WTC11 (cell line): Measurements from ENCODE around the gene CNDP2. TPM values are rescaled to one million over a fixed set of nuclear protein-coding genes. Genes with fewer than 3 reads are reported as not detected.

ENCODE experiments used
- ATAC-seq: fragments of 200-7000 bp; cut with Tn5 transposase; 2 replicates; pipeline ENCODE4 v1.10.0; 2021; ENCODE audit warnings: mild to moderate bottlenecking, moderate library complexity
- CTCF ChIA-PET: fragments of 300-600 bp; sonication (Branson Sonifier 250); formaldehyde crosslinking; loops from one replicate; lab custom pipeline; 2021; ENCODE audit warnings: antibody characterized with exemption; lab: Charles Lee
- POLR2A ChIA-PET: fragments of 350-600 bp; sonication (Branson Sonifier 250); formaldehyde crosslinking; loops from one replicate; lab custom pipeline; 2021; ENCODE audit warnings: antibody characterized with exemption; lab: Charles Lee
- DNase-seq: peaks from one replicate; pipeline ENCODE4 v3.0.0; 2021; ENCODE audit warnings: low spot score
- H3K27ac Mint-ChIP-seq: 2 replicates; pipeline ENCODE4 v1.8.0; 2021; ENCODE audit warnings: mixed read lengths
- H3K27me3 Mint-ChIP-seq: 2 replicates; pipeline ENCODE4 v1.8.0; 2021; ENCODE audit warnings: low read depth, mild to moderate bottlenecking, moderate library complexity, mixed read lengths
- H3K36me3 Mint-ChIP-seq: 2 replicates; pipeline ENCODE4 v1.8.0; 2021; ENCODE audit warnings: mixed read lengths
- H3K4me1 Mint-ChIP-seq: 2 replicates; pipeline ENCODE4 v1.8.0; 2022; ENCODE audit warnings: mixed read lengths
- H3K4me3 Mint-ChIP-seq: 2 replicates; pipeline ENCODE4 v1.8.0; 2021; ENCODE audit warnings: mild to moderate bottlenecking, moderate library complexity, mixed read lengths
- H3K9me3 Mint-ChIP-seq: 2 replicates; pipeline ENCODE4 v1.8.0; 2021; ENCODE audit warnings: mixed read lengths
- ELF4 ChIP-seq: sonication (generic); formaldehyde crosslinking; IDR thresholded peaks from 2 replicates; pipeline ENCODE4 v1.8.1; 2022; ENCODE audit warnings: low read depth, mild to moderate bottlenecking, moderate library complexity, missing genetic modification reagents
- IRF2 ChIP-seq: sonication (generic); formaldehyde crosslinking; IDR thresholded peaks from 2 replicates; pipeline ENCODE4 v1.8.0; 2022; ENCODE audit warnings: low read depth, missing genetic modification reagents, borderline replicate concordance
- MYBL2 ChIP-seq: sonication (generic); formaldehyde crosslinking; IDR thresholded peaks from 2 replicates; pipeline ENCODE4 v1.8.1; 2023; ENCODE audit warnings: mild to moderate bottlenecking, moderate library complexity, missing genetic modification reagents
- NR1H2 ChIP-seq: sonication (generic); formaldehyde crosslinking; IDR thresholded peaks from 2 replicates; pipeline ENCODE4 v1.9.0; 2021; ENCODE audit warnings: mild to moderate bottlenecking, moderate library complexity, missing genetic modification reagents
- NR3C1 ChIP-seq: sonication (generic); formaldehyde crosslinking; conservative IDR thresholded peaks from 2 replicates; pipeline ENCODE4 v1.8.1; 2023; ENCODE audit warnings: low read depth, mild to moderate bottlenecking, missing genetic modification reagents
- SMAD3 ChIP-seq: sonication (generic); formaldehyde crosslinking; IDR thresholded peaks from 2 replicates; pipeline ENCODE4 v1.8.0; 2022; ENCODE audit warnings: missing genetic modification reagents, mild to moderate bottlenecking, borderline replicate concordance
- SMAD4 ChIP-seq: sonication (generic); formaldehyde crosslinking; IDR thresholded peaks from 2 replicates; pipeline ENCODE4 v1.8.0; 2022; ENCODE audit warnings: mild to moderate bottlenecking, missing genetic modification reagents
- SOX15 ChIP-seq: fragments of 250-450 bp; sonication (Bioruptor Pico); IDR thresholded peaks from 2 replicates; pipeline ENCODE4 v1.9.0; 2021; ENCODE audit warnings: mild to moderate bottlenecking
- TCF7 ChIP-seq: sonication (generic); formaldehyde crosslinking; IDR thresholded peaks from 2 replicates; pipeline ENCODE4 v1.8.0; 2022; ENCODE audit warnings: mild to moderate bottlenecking, low read depth, missing genetic modification reagents, moderate library complexity
- TEAD1 ChIP-seq: sonication (generic); formaldehyde crosslinking; IDR thresholded peaks from 2 replicates; pipeline ENCODE4 v1.8.0; 2022; ENCODE audit warnings: mild to moderate bottlenecking, missing genetic modification reagents
- TP53 ChIP-seq: sonication (generic); formaldehyde crosslinking; IDR thresholded peaks from 2 replicates; pipeline ENCODE4 v1.8.1; 2023; ENCODE audit warnings: mild to moderate bottlenecking, missing genetic modification reagents
- ZNF219 ChIP-seq: sonication (generic); formaldehyde crosslinking; IDR thresholded peaks from 2 replicates; pipeline ENCODE4 v1.8.0; 2023; ENCODE audit warnings: missing genetic modification reagents, mild to moderate bottlenecking, borderline replicate concordance
- ZNF232 ChIP-seq: sonication (generic); formaldehyde crosslinking; IDR thresholded peaks from 2 replicates; pipeline ENCODE4 v1.8.0; 2022; ENCODE audit warnings: mild to moderate bottlenecking, missing genetic modification reagents
- ZNF317 ChIP-seq: sonication (generic); formaldehyde crosslinking; IDR thresholded peaks from 2 replicates; pipeline ENCODE4 v1.8.1; 2023; ENCODE audit warnings: low read depth, mild to moderate bottlenecking, moderate library complexity, missing genetic modification reagents, borderline replicate concordance
- ZNF416 ChIP-seq: fragments of 250-450 bp; sonication (Bioruptor Pico); IDR thresholded peaks from 2 replicates; pipeline ENCODE4 v1.9.0; 2021; ENCODE audit warnings: mild to moderate bottlenecking, inconsistent platforms
- total RNA-seq: library from RNA; stranded (reverse); gene quantifications from 3 replicates; pipeline ENCODE4 v1.2.3, GENCODE V29; 2021
- TF ChIP-seq, protein P1 (sequence below): sonication (generic); formaldehyde crosslinking; IDR thresholded peaks from 2 replicates; pipeline ENCODE4 v1.8.0; 2022; ENCODE audit warnings: mild to moderate bottlenecking, missing genetic modification reagents
- TF ChIP-seq, protein P2 (sequence below): fragments of 200-600 bp; IDR thresholded peaks from 2 replicates; pipeline ENCODE4 v1.8.0; 2022; ENCODE audit warnings: antibody characterized with exemption
- TF ChIP-seq, protein P3 (sequence below): sonication (generic); formaldehyde crosslinking; IDR thresholded peaks from 2 replicates; pipeline ENCODE4 v1.8.0; 2023; ENCODE audit warnings: missing genetic modification reagents
- TF ChIP-seq, protein P4 (sequence below): sonication (generic); formaldehyde crosslinking; IDR thresholded peaks from 2 replicates; pipeline ENCODE4 v1.8.1; 2022; ENCODE audit warnings: mild to moderate bottlenecking, missing genetic modification reagents, moderate library complexity, borderline replicate concordance
- TF ChIP-seq, protein P5 (sequence below): sonication (generic); formaldehyde crosslinking; IDR thresholded peaks from 2 replicates; pipeline ENCODE4 v1.8.0; 2022; ENCODE audit warnings: missing genetic modification reagents
- TF ChIP-seq, protein P6 (sequence below): fragments of 250-450 bp; sonication (Bioruptor Pico); IDR thresholded peaks from 2 replicates; pipeline ENCODE4 v1.9.0; 2021; ENCODE audit warnings: mild to moderate bottlenecking

Gene CNDP2
- total RNA-seq, 1 experiment from 2014 or later = 248 TPM

DNA sequence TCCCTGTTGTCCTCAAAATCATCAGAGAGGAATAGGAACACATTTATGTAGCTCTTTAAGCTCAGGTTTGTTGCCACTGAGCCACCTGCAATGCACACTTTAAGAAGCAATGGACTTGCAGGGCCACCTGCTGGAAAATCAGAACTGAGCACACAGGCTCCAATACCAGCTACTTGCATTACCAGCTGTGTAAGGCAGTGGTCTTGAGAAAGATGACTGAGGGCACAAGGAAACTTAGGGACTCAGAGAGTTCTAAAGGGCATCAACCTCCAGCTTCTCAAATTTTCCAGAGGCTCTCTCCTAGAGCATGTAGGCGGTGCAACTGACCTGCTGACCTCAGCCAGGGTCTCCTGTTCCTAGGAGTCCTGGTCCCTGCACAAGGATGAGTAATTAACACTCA is 2.5 kb upstream of the CNDP2 start:
- Mint-ChIP-seq H3K27ac (no peak overlapping the region), H3K9me3 (peaks cover 12% of the 10 kb centered on the region), H3K4me1 (peaks cover 21% of the 10 kb centered on the region), H3K4me3 (peak overlapping the region; percentile 43), H3K36me3 (peaks cover 5% of the 10 kb centered on the region; the same call in 1 of the 2 replicates), H3K27me3 (no peaks in the 10 kb centered on the region; the same call in 1 of the 2 replicates)
- ChIA-PET CTCF (interaction anchor here (0.6 to 3.3 kb wide), 32 partner anchors 11 to 430 kb away, joined by 3 to 79 read pairs (median 4); partner anchors contain the start of gene DIPK1C), POLR2A (interaction anchor here (0.8 kb wide), 1 partner anchor 138 kb away, joined by 3 read pairs; no protein-coding TSS in a partner anchor)
- TF ChIP-seq MYBL2 (no peak), TEAD1 (CRISPR knock-in tag) (no peak), SOX15 (CRISPR knock-in tag) (no peak), NR3C1 (CRISPR knock-in tag) (no peak), SMAD3 (no peak), ZNF232 (CRISPR knock-in tag) (no peak), ZNF317 (CRISPR knock-in tag) (no peak), SMAD4 (CRISPR knock-in tag) (no peak), ELF4 (CRISPR knock-in tag) (no peak), ZNF416 (CRISPR knock-in tag) (no peak)
- TF ChIP-seq, protein P1, sequence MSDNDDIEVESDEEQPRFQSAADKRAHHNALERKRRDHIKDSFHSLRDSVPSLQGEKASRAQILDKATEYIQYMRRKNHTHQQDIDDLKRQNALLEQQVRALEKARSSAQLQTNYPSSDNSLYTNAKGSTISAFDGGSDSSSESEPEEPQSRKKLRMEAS (CRISPR knock-in tag) = no peak
- ATAC-seq (no peak), DNase-seq (peak; percentile 35)

DNA sequence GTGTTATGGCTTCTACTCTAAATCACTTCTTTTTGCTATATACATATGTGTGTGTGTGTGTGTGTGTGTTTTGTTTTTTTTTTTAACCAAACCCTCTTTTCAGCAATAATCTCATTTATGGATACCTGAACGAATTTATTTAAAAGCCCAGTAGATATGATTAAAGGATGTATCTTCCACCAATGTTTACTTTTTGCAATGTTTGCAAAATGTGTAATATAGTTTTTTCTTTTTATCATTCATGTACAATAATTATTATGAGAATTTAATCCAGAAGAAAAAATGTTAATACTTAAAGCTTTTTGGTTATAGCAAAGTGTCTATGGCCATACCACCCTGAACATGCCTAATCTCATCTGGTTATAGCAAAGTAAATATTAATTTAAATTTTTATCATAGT is 1.6 kb upstream of the CNDP2 start:
- ATAC-seq (no peak), DNase-seq (no peak)
- Mint-ChIP-seq H3K27me3 (no peaks in the 10 kb centered on the region; the same call in 1 of the 2 replicates), H3K4me3 (peak overlapping the region; percentile 43; the same call in 1 of the 2 replicates), H3K36me3 (peaks cover 5% of the 10 kb centered on the region; the same call in 1 of the 2 replicates), H3K4me1 (peaks cover 30% of the 10 kb centered on the region), H3K9me3 (peaks cover 12% of the 10 kb centered on the region), H3K27ac (no peak overlapping the region)
- ChIA-PET POLR2A (no interaction called here), CTCF (interaction anchor here (1.6 to 3.0 kb wide), 2 partner anchors 36 to 85 kb away, joined by 3 to 27 read pairs; partner anchors contain the start of gene DIPK1C)
- TF ChIP-seq, protein P2, sequence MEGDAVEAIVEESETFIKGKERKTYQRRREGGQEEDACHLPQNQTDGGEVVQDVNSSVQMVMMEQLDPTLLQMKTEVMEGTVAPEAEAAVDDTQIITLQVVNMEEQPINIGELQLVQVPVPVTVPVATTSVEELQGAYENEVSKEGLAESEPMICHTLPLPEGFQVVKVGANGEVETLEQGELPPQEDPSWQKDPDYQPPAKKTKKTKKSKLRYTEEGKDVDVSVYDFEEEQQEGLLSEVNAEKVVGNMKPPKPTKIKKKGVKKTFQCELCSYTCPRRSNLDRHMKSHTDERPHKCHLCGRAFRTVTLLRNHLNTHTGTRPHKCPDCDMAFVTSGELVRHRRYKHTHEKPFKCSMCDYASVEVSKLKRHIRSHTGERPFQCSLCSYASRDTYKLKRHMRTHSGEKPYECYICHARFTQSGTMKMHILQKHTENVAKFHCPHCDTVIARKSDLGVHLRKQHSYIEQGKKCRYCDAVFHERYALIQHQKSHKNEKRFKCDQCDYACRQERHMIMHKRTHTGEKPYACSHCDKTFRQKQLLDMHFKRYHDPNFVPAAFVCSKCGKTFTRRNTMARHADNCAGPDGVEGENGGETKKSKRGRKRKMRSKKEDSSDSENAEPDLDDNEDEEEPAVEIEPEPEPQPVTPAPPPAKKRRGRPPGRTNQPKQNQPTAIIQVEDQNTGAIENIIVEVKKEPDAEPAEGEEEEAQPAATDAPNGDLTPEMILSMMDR = no peak
- TF ChIP-seq, protein P3, sequence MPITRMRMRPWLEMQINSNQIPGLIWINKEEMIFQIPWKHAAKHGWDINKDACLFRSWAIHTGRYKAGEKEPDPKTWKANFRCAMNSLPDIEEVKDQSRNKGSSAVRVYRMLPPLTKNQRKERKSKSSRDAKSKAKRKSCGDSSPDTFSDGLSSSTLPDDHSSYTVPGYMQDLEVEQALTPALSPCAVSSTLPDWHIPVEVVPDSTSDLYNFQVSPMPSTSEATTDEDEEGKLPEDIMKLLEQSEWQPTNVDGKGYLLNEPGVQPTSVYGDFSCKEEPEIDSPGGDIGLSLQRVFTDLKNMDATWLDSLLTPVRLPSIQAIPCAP (CRISPR knock-in tag) = no peak

DNA sequence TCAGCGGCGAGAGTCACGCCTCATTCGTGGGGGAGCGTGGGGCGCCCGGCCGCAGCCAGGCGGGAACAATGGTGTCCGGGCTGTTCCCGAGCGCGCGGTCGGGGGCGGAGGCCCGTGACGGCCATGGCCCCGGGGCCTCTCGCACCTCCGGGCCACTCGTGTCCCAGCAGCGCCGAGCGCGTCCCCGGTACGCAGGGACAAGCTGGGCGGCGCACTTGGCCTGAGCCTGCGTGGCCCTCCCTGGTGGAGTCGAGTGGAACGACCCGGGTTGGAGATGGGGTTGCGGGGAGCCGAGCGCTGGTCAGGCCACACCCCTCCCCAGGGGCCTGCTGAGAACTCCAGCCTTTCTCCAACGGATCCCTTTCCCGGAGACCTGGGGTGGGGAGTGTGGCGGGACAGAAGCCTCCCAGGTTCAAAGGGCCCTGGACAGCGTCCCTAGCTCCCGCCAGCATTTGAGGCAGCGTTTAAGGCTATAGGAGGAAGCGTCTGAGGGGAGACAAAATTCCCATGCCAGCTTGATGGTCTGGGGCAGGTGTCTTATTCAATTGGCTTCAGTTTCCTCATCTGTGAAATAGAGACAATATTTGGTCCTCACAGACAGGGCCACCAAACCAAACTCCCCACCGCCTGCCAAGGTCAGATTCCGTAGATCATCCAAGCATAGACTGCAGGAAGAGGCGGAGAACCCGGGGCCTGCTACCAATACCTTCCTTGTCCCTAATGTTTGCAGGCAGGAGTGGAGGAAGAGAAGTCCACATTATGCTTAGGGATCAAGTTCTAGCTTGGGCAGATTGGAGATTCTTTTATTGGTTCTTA is 553 bp downstream of the CNDP2 start:
- peaks cover 41% of the 10 kb centered on the region for H3K4me1 Mint-ChIP-seq
- ATAC-seq = peak; percentile 32
- peak; percentile 59 for DNase-seq
- peak overlapping the region; percentile 96 for H3K4me3 Mint-ChIP-seq
- no peaks in the 10 kb centered on the region for H3K27me3 Mint-ChIP-seq
- ChIA-PET POLR2A (interaction anchor here (0.8 to 1.2 kb wide), 3 partner anchors 13 to 299 kb away, joined by 4 to 6 read pairs (median 6); no protein-coding TSS in a partner anchor), CTCF (interaction anchor here (0.6 to 3.6 kb wide), 6 partner anchors 37 to 414 kb away, joined by 3 to 20 read pairs (median 6); no protein-coding TSS in a partner anchor)
- H3K27ac Mint-ChIP-seq = peak overlapping the region; percentile 72
- H3K36me3 Mint-ChIP-seq = peaks cover 21% of the 10 kb centered on the region
- H3K9me3 Mint-ChIP-seq = peaks cover 8% of the 10 kb centered on the region
- TF ChIP-seq MYBL2 (no peak), ZNF219 (CRISPR knock-in tag) (no peak), TP53 (CRISPR knock-in tag) (no peak), ELF4 (CRISPR knock-in tag) (no peak), NR1H2 (CRISPR knock-in tag) (no peak), TCF7 (CRISPR knock-in tag) (peak; percentile 41; the same call in 1 of the 2 replicates), IRF2 (CRISPR knock-in tag) (no peak)
- TF ChIP-seq, protein P4, sequence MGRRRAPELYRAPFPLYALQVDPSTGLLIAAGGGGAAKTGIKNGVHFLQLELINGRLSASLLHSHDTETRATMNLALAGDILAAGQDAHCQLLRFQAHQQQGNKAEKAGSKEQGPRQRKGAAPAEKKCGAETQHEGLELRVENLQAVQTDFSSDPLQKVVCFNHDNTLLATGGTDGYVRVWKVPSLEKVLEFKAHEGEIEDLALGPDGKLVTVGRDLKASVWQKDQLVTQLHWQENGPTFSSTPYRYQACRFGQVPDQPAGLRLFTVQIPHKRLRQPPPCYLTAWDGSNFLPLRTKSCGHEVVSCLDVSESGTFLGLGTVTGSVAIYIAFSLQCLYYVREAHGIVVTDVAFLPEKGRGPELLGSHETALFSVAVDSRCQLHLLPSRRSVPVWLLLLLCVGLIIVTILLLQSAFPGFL (CRISPR knock-in tag) = no peak
- TF ChIP-seq, protein P5, sequence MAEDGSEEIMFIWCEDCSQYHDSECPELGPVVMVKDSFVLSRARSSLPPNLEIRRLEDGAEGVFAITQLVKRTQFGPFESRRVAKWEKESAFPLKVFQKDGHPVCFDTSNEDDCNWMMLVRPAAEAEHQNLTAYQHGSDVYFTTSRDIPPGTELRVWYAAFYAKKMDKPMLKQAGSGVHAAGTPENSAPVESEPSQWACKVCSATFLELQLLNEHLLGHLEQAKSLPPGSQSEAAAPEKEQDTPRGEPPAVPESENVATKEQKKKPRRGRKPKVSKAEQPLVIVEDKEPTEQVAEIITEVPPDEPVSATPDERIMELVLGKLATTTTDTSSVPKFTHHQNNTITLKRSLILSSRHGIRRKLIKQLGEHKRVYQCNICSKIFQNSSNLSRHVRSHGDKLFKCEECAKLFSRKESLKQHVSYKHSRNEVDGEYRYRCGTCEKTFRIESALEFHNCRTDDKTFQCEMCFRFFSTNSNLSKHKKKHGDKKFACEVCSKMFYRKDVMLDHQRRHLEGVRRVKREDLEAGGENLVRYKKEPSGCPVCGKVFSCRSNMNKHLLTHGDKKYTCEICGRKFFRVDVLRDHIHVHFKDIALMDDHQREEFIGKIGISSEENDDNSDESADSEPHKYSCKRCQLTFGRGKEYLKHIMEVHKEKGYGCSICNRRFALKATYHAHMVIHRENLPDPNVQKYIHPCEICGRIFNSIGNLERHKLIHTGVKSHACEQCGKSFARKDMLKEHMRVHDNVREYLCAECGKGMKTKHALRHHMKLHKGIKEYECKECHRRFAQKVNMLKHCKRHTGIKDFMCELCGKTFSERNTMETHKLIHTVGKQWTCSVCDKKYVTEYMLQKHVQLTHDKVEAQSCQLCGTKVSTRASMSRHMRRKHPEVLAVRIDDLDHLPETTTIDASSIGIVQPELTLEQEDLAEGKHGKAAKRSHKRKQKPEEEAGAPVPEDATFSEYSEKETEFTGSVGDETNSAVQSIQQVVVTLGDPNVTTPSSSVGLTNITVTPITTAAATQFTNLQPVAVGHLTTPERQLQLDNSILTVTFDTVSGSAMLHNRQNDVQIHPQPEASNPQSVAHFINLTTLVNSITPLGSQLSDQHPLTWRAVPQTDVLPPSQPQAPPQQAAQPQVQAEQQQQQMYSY (CRISPR knock-in tag) = 0 out of 2 replicates have a peak, but pooled peaks have one; percentile 14
- TF ChIP-seq, protein P6, sequence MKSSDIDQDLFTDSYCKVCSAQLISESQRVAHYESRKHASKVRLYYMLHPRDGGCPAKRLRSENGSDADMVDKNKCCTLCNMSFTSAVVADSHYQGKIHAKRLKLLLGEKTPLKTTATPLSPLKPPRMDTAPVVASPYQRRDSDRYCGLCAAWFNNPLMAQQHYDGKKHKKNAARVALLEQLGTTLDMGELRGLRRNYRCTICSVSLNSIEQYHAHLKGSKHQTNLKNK = no peak
